ENCODE measurements around the gene SRSF12.

GRCh38 chr6:89134723-89135122, 16.9 kb upstream of the SRSF12 start:
- TF ChIP-seq CTCF (IDR thresholded peaks at IDR 0.05) (no peak), POLR2A (IDR thresholded peaks at IDR 0.05) (no peak)
